OCI-LY3 (cell line): ENCODE data around the gene SLC35G2.
"Not testable (repeated sequence)": the region's sequence is repeated elsewhere in the genome, so short reads cannot be mapped to it uniquely, and the experiment has no call there.

Source experiments
- CTCF ChIP-seq: fragments of 200-600, 300-600 bp; sonication (generic); IDR thresholded peaks from 2 replicates; pipeline ENCODE4 v1.5.1; 2014; ENCODE audit warnings: antibody characterized with exemption, low read length, low read depth
- EZH2phosphoT487 ChIP-seq: fragments of 200-600 bp; shearing (Covaris generic); IDR thresholded peaks from 2 replicates; pipeline ENCODE4 v1.6.1; 2018; ENCODE audit warnings: antibody characterized with exemption, mixed run types, low read depth

- TF ChIP-seq CTCF, EZH2phosphoT487: not testable (repeated sequence)
These were observed 17.8 kb upstream of the SLC35G2 start for GRCh38 chr3:136801146-136801545.
